Liver (tissue), 9 donors: ENCODE results near the gene C2orf49. TPM values are rescaled to one million over a fixed set of nuclear protein-coding genes. Genes with fewer than 3 reads are reported as not detected.

Experiments
- DNase-seq: peaks from one replicate; pipeline ENCODE4 v3.0.0-alpha.2; 2017; ENCODE audit warnings: low spot score
- H3K27ac ChIP-seq, 2 donors: one replicate each; pipeline ENCODE4 v1.7.0; 2013; ENCODE audit warnings: inconsistent platforms in 2 of 2, low read length in 2 of 2, control low read depth in 1 of 2, low read depth in 1 of 2, mild to moderate bottlenecking in 1 of 2
- H3K27me3 ChIP-seq, 4 donors: one replicate each; pipeline versions ENCODE4 v1.6.1 to v1.7.0; 2013; ENCODE audit warnings: low read length in 3 of 4, inconsistent platforms in 1 of 4, mild to moderate bottlenecking in 1 of 4, moderate library complexity in 1 of 4; ENCODE audit not compliant: control insufficient read depth in 4 of 4, insufficient read depth in 4 of 4
- H3K36me3 ChIP-seq, 4 donors: one replicate each; pipeline versions ENCODE4 v1.6.1 to v1.7.0; 2013; ENCODE audit warnings: low read length in 3 of 4, mild to moderate bottlenecking in 3 of 4, low read depth in 1 of 4, moderate library complexity in 1 of 4; ENCODE audit not compliant: control insufficient read depth in 4 of 4, insufficient read depth in 3 of 4
- H3K4me1 ChIP-seq, 4 donors: one replicate each; pipeline versions ENCODE4 v1.6.1 to v1.7.0; 2013; ENCODE audit warnings: low read length in 3 of 4, mild to moderate bottlenecking in 3 of 4, moderate library complexity in 1 of 4; ENCODE audit not compliant: control insufficient read depth in 4 of 4, insufficient read depth in 4 of 4
- H3K4me3 ChIP-seq, 3 donors: one replicate each; pipeline versions ENCODE4 v1.6.1 to v1.7.0; 2013; ENCODE audit warnings: low read length in 3 of 3, control low read depth in 1 of 3, low read depth in 1 of 3, mild to moderate bottlenecking in 1 of 3
- H3K9ac ChIP-seq, 2 donors: one replicate each; pipeline ENCODE4 v1.7.0; 2013; ENCODE audit warnings: low read length in 2 of 2, mild to moderate bottlenecking in 2 of 2, moderate library complexity in 2 of 2, control low read depth in 1 of 2, low read depth in 1 of 2
- H3K9me3 ChIP-seq, 4 donors: one replicate each; pipeline versions ENCODE4 v1.6.1 to v1.7.0; 2013; ENCODE audit warnings: low read length in 3 of 4; ENCODE audit not compliant: control insufficient read depth in 4 of 4
- FOXA1 ChIP-seq: IDR thresholded peaks from 2 replicates; pipeline ENCODE4 v1.6.1; 2016; ENCODE audit warnings: antibody characterized with exemption
- FOXA2 ChIP-seq: IDR thresholded peaks from 2 replicates; pipeline ENCODE4 v1.6.1; 2016; ENCODE audit warnings: antibody characterized with exemption
- GABPA ChIP-seq, 2 donors: IDR thresholded peaks in 1 of 2; conservative IDR thresholded peaks in 1 of 2; 2 replicates each; pipeline ENCODE4 v1.6.1; 2016; ENCODE audit warnings: antibody characterized with exemption in 2 of 2, mild to moderate bottlenecking in 1 of 2, moderate library complexity in 1 of 2
- HNF4A ChIP-seq, 2 donors: conservative IDR thresholded peaks; 2 replicates each; pipeline ENCODE4 v1.6.1; 2016; ENCODE audit warnings: antibody characterized with exemption in 2 of 2, mild to moderate bottlenecking in 2 of 2
- HNF4G ChIP-seq: IDR thresholded peaks from 2 replicates; pipeline ENCODE4 v1.6.1; 2016; ENCODE audit warnings: antibody characterized with exemption
- JUND ChIP-seq, 2 donors: IDR thresholded peaks; 2 replicates each; pipeline ENCODE4 v1.6.1; 2016; ENCODE audit warnings: antibody characterized with exemption in 2 of 2
- NR2F2 ChIP-seq: IDR thresholded peaks from 2 replicates; pipeline ENCODE4 v1.6.1; 2016; ENCODE audit warnings: antibody characterized with exemption
- RAD21 ChIP-seq, 2 donors: IDR thresholded peaks; 2 replicates each; pipeline ENCODE4 v1.6.1; 2016; ENCODE audit warnings: antibody characterized with exemption in 2 of 2, mild to moderate bottlenecking in 2 of 2
- RXRA ChIP-seq, 2 donors: IDR thresholded peaks; 2 replicates each; pipeline ENCODE4 v1.6.1; 2017 to 2018; ENCODE audit warnings: antibody characterized with exemption in 2 of 2, mild to moderate bottlenecking in 1 of 2
- TAF1 ChIP-seq: conservative IDR thresholded peaks from 2 replicates; pipeline ENCODE4 v1.6.1; 2016; ENCODE audit warnings: antibody characterized with exemption, mild to moderate bottlenecking
- YY1 ChIP-seq: IDR thresholded peaks from 2 replicates; pipeline ENCODE4 v1.6.1; 2016; ENCODE audit warnings: antibody characterized with exemption, mild to moderate bottlenecking
- WGBS: extraction: QIAGEN DNeasy Blood & Tissue Kit; methylation state at CpG from one replicate; pipeline ENCODE4 v1.1.7; 2013; 5-methylcytosine and 5-hydroxymethylcytosine counted together
- polyA plus RNA-seq, 2 donors: library from polyadenylated mRNA; stranded (reverse) in 1 of 2; unstranded in 1 of 2; fragments of 200-250 nt in 1 of 2; fragments of >200 nt in 1 of 2; fragmentation: Nextera tagmentation in 1 of 2; extraction: Ambion mirVana in 1 of 2; gene quantifications; one replicate each; pipeline versions ENCODE4 v1.2.1 to v1.2.3, GENCODE V29; 2013 to 2015
- total RNA-seq, 2 donors: library from RNA; depleted of rRNA; stranded (reverse); fragments of >200 nt; gene quantifications; one replicate each; pipeline ENCODE4 v1.2.3, GENCODE V29; 2014
- TF ChIP-seq, protein P1 (sequence below): fragments of 150-350 bp; IDR thresholded peaks from 2 replicates; pipeline ENCODE4 v1.5.1; 2017; ENCODE audit warnings: improper control_type of control experiment, low read depth, low read length; ENCODE audit not compliant: missing input control
- TF ChIP-seq, protein P2 (sequence below): IDR thresholded peaks from 2 replicates; pipeline ENCODE4 v1.6.1; 2016; ENCODE audit warnings: antibody characterized with exemption
- TF ChIP-seq, protein P3 (sequence below): IDR thresholded peaks from 2 replicates; pipeline ENCODE4 v1.6.1; 2016; ENCODE audit warnings: antibody characterized with exemption
- TF ChIP-seq, protein P4 (sequence below): IDR thresholded peaks from 2 replicates; pipeline ENCODE4 v1.6.1; 2016; ENCODE audit warnings: antibody characterized with exemption
- donor health status: healthy.
- donor health status: healthy.
- donor health status: healthy.
- donor health status: healthy.
- donor health status: healthy.

The C2orf49 gene
- total and polyA plus RNA-seq, 4 donors = 3.3 to 8.2 (median 8.1) TPM

DNA sequence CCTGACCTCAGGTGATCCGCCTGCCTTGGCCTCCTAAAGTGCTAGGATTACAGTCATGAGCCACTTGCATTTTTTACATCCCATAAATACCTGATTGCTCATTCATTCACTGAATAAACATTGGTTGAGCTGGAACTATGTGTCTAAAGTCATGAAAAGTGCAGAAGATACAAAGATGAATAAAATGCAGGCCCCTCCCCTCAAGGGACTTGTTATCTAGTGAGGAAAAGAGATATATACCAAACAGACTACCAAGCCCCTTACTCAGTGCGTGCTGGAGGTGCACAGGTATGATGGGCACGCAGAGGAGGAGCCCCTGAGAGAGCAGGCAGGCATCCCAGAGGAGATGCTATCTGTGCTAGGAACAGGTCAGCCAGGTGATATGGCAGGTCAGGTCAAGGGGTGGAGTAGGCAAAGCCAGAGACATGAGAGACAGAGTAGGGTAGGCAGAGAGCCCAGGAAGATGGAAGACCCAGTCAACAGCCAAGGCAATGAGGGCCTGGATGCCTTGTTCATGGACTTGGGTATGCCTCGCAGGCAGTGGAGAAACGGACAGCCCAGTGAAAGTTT lies 53.8 kb downstream of the C2orf49 start:
- no peak overlapping the region for H3K4me3 ChIP-seq
- H3K9me3 ChIP-seq = no peaks in the 10 kb centered on the region
- no peak overlapping the region for H3K9ac ChIP-seq
- no peak overlapping the region for H3K27ac ChIP-seq
- WGBS = 89% methylated on average over 5 of the region's 5 CpGs
- TF ChIP-seq FOXA1 (no peak), JUND (IDR thresholded peaks at IDR 0.05) (no peak), HNF4A (conservative IDR thresholded peaks at IDR 0.05) (no peak), NR2F2 (no peak), RAD21 (IDR thresholded peaks at IDR 0.05) (no peak), HNF4G (no peak), TAF1 (no peak), GABPA (IDR thresholded peaks at IDR 0.05 in 1 of 2, conservative IDR thresholded peaks at IDR 0.05 in 1 of 2) (no peak), FOXA2 (no peak), YY1 (no peak)
- TF ChIP-seq, protein P1, sequence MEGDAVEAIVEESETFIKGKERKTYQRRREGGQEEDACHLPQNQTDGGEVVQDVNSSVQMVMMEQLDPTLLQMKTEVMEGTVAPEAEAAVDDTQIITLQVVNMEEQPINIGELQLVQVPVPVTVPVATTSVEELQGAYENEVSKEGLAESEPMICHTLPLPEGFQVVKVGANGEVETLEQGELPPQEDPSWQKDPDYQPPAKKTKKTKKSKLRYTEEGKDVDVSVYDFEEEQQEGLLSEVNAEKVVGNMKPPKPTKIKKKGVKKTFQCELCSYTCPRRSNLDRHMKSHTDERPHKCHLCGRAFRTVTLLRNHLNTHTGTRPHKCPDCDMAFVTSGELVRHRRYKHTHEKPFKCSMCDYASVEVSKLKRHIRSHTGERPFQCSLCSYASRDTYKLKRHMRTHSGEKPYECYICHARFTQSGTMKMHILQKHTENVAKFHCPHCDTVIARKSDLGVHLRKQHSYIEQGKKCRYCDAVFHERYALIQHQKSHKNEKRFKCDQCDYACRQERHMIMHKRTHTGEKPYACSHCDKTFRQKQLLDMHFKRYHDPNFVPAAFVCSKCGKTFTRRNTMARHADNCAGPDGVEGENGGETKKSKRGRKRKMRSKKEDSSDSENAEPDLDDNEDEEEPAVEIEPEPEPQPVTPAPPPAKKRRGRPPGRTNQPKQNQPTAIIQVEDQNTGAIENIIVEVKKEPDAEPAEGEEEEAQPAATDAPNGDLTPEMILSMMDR = no peak
- TF ChIP-seq, protein P2, sequence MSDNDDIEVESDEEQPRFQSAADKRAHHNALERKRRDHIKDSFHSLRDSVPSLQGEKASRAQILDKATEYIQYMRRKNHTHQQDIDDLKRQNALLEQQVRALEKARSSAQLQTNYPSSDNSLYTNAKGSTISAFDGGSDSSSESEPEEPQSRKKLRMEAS = no peak
- TF ChIP-seq, protein P3, sequence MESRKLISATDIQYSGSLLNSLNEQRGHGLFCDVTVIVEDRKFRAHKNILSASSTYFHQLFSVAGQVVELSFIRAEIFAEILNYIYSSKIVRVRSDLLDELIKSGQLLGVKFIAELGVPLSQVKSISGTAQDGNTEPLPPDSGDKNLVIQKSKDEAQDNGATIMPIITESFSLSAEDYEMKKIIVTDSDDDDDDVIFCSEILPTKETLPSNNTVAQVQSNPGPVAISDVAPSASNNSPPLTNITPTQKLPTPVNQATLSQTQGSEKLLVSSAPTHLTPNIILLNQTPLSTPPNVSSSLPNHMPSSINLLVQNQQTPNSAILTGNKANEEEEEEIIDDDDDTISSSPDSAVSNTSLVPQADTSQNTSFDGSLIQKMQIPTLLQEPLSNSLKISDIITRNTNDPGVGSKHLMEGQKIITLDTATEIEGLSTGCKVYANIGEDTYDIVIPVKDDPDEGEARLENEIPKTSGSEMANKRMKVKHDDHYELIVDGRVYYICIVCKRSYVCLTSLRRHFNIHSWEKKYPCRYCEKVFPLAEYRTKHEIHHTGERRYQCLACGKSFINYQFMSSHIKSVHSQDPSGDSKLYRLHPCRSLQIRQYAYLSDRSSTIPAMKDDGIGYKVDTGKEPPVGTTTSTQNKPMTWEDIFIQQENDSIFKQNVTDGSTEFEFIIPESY = no peak
- TF ChIP-seq, protein P4, sequence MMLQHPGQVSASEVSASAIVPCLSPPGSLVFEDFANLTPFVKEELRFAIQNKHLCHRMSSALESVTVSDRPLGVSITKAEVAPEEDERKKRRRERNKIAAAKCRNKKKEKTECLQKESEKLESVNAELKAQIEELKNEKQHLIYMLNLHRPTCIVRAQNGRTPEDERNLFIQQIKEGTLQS = no peak
- no peaks in the 10 kb centered on the region for H3K27me3 ChIP-seq
- no peak for DNase-seq
- no peaks in the 10 kb centered on the region for H3K36me3 ChIP-seq
- H3K4me1 ChIP-seq = no peaks in the 10 kb centered on the region

DNA sequence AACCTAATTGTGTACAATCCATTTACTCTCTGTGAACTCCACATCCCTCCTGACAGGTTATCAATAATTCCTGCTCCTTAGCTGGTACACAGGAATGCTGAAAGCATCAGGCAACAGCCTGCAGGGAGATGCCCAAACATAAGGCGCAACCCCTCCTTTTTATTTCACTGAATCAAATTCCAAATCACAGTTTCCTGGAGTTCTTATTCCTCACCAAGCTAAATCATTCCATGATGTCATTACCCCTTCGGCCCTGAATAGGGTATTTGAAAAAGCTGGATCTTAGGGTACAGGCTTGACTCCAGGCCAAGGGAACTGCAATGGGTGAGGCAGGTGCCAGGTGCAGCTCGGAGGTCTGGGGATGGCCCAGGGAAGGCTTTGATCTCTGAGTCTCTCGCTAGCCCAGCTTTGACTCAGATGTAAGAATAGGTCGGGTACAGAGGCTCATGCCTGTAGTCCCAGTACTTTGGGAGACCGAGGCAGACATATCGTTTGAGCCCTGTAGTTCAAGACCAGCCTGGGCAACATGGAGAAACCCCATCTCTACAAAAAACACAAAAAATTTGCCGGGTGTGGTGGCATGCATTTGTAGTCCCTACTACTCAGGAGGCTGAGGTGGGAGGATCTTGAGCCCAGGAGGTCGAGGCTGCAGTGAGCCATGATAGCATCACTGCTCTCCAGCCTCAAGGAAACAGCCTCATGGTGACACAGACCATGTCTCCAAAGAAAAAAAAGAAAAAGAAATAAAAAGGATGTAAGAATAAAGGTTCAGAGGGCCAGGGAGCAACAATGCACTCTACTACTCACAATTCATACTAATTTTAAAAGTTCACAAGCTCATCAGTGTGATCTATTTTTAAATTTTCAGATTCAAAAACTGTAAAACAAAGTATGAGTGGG lies 54.7 kb downstream of the C2orf49 start:
- no peaks in the 10 kb centered on the region for H3K27me3 ChIP-seq
- no peaks in the 10 kb centered on the region for H3K36me3 ChIP-seq
- no peaks in the 10 kb centered on the region for H3K4me1 ChIP-seq
- no peak overlapping the region for H3K9ac ChIP-seq
- TF ChIP-seq RAD21 (IDR thresholded peaks at IDR 0.05) = no peak
- TF ChIP-seq YY1 = no peak
- TF ChIP-seq, protein P1 = no peak
- TF ChIP-seq FOXA1 = no peak
- no peak for TF ChIP-seq TAF1
- TF ChIP-seq, protein P2 = no peak
- TF ChIP-seq, protein P3 = no peak
- no peak for TF ChIP-seq JUND (IDR thresholded peaks at IDR 0.05)
- TF ChIP-seq GABPA (IDR thresholded peaks at IDR 0.05 in 1 of 2, conservative IDR thresholded peaks at IDR 0.05 in 1 of 2) = no peak
- no peak for TF ChIP-seq RXRA (IDR thresholded peaks at IDR 0.05)
- no peak for TF ChIP-seq NR2F2
- TF ChIP-seq HNF4A (conservative IDR thresholded peaks at IDR 0.05) = no peak
- H3K27ac ChIP-seq = no peak overlapping the region
- WGBS = 85% methylated on average over 9 of the region's 9 CpGs
- H3K9me3 ChIP-seq = no peaks in the 10 kb centered on the region
- no peak for DNase-seq
- no peak overlapping the region for H3K4me3 ChIP-seq
